Measurements from ENCODE around the gene SREBF2. TPM values are rescaled to one million over a fixed set of nuclear protein-coding genes. Genes with fewer than 3 reads are reported as not detected.
"Not testable (repeated sequence)": the region's sequence is repeated elsewhere in the genome, so short reads cannot be mapped to it uniquely, and the experiment has no call there.

Gene SREBF2
- polyA plus RNA-seq, 4 donors: 14.1 to 82.2 (median 48.1) TPM

GRCh38 chr22:41948142-41948541 is 115.2 kb downstream of the SREBF2 start:
- FAIRE-seq: no peak

GRCh38 chr22:41948928-41949296 is 116.0 kb downstream of the SREBF2 start:
- not testable (repeated sequence) for FAIRE-seq; H3K9me3 ChIP-seq (ENCODE audit: control insufficient read depth in 2 of 2, insufficient read depth in 1 of 2, low read depth in 1 of 2, low read length in 1 of 2); H3K27ac ChIP-seq (ENCODE audit: low read depth in 1 of 3, low read length in 2 of 3); H3K27me3 ChIP-seq (ENCODE audit: control insufficient read depth in 3 of 3, insufficient read depth in 3 of 3, low read length in 3 of 3); DNase-seq; H3K36me3 ChIP-seq (ENCODE audit: control insufficient read depth in 3 of 3, insufficient read depth in 2 of 3, low read depth in 1 of 3, low read length in 3 of 3); H3K4me3 ChIP-seq (ENCODE audit: low read depth in 1 of 3, low read length in 3 of 3)
- peaks cover 0 to 14% (median 0%) of the 10 kb centered on the region in 3 donors for H3K4me1 ChIP-seq (ENCODE audit: control insufficient read depth in 3 of 3, insufficient read depth in 2 of 3, low read depth in 1 of 3, low read length in 2 of 3)
- 87 to 98% (median 87%) methylated on average over 8 of the region's 8 CpGs for WGBS, 3 donors

More at GRCh38 chr22:41948142-41948541, 115.2 kb downstream of the SREBF2 start:
- no peaks in the 10 kb centered on the region for H3K27me3 ChIP-seq (ENCODE audit: control insufficient read depth in 3 of 3, insufficient read depth in 3 of 3, low read length in 3 of 3)
- DNase-seq: no peak
- no peak overlapping the region for H3K4me3 ChIP-seq (ENCODE audit: low read depth in 1 of 3, low read length in 3 of 3)
- peaks cover 0 to 9% (median 0%) of the 10 kb centered on the region in 3 donors for H3K36me3 ChIP-seq (ENCODE audit: control insufficient read depth in 3 of 3, insufficient read depth in 2 of 3, low read depth in 1 of 3, low read length in 3 of 3)
- 89 to 94% (median 92%) methylated on average over 2 of the region's 2 CpGs for WGBS, 3 donors
- H3K27ac ChIP-seq (ENCODE audit: low read depth in 1 of 3, low read length in 2 of 3): no peak overlapping the region
- no peaks in the 10 kb centered on the region for H3K9me3 ChIP-seq (ENCODE audit: control insufficient read depth in 2 of 2, insufficient read depth in 1 of 2, low read depth in 1 of 2, low read length in 1 of 2)
- peaks cover 0 to 14% (median 0%) of the 10 kb centered on the region in 3 donors for H3K4me1 ChIP-seq (ENCODE audit: control insufficient read depth in 3 of 3, insufficient read depth in 2 of 3, low read depth in 1 of 3, low read length in 2 of 3)

- 83 to 96% (median 86%) methylated on average over 7 of the region's 7 CpGs for WGBS, 3 donors
- H3K36me3 ChIP-seq (ENCODE audit: control insufficient read depth in 3 of 3, insufficient read depth in 2 of 3, low read depth in 1 of 3, low read length in 3 of 3): peaks cover 0 to 5% (median 0%) of the 10 kb centered on the region in 3 donors
- FAIRE-seq: no peak
Measured at GRCh38 chr22:41949297-41949965, 116.5 kb downstream of the SREBF2 start.

GRCh38 chr22:41951898-41952474 is 119.1 kb downstream of the SREBF2 start, which contains the start of gene SMIM45:
SMIM45 (plus strand) TSS chr22:41952150.
- FAIRE-seq: no peak
- H3K27ac ChIP-seq (ENCODE audit: low read depth in 1 of 3, low read length in 2 of 3): no peak within 1 kb of the TSS
- H3K4me3 ChIP-seq (ENCODE audit: low read depth in 1 of 3, low read length in 3 of 3): no peak within 1 kb of the TSS
- no peak for DNase-seq
- H3K4me1 ChIP-seq (ENCODE audit: control insufficient read depth in 3 of 3, insufficient read depth in 2 of 3, low read depth in 1 of 3, low read length in 2 of 3): peaks cover 0 to 4% (median 0%) of the 10 kb centered on the region in 3 donors
- no peaks in the 10 kb centered on the region for H3K36me3 ChIP-seq (ENCODE audit: control insufficient read depth in 3 of 3, insufficient read depth in 2 of 3, low read depth in 1 of 3, low read length in 3 of 3)
- H3K27me3 ChIP-seq (ENCODE audit: control insufficient read depth in 3 of 3, insufficient read depth in 3 of 3, low read length in 3 of 3): no peaks in the 10 kb centered on the region
- no peaks in the 10 kb centered on the region for H3K9me3 ChIP-seq (ENCODE audit: control insufficient read depth in 2 of 2, insufficient read depth in 1 of 2, low read depth in 1 of 2, low read length in 1 of 2)
- WGBS, 3 donors: 67 to 70% (median 68%) methylated on average over 16 of the region's 16 CpGs

More at GRCh38 chr22:41949297-41949965, 116.5 kb downstream of the SREBF2 start:
- H3K9me3 ChIP-seq (ENCODE audit: control insufficient read depth in 2 of 2, insufficient read depth in 1 of 2, low read depth in 1 of 2, low read length in 1 of 2): no peaks in the 10 kb centered on the region
- H3K4me1 ChIP-seq (ENCODE audit: control insufficient read depth in 3 of 3, insufficient read depth in 2 of 3, low read depth in 1 of 3, low read length in 2 of 3): peaks cover 0 to 14% (median 0%) of the 10 kb centered on the region in 3 donors
- H3K27ac ChIP-seq (ENCODE audit: low read depth in 1 of 3, low read length in 2 of 3): no peak overlapping the region
- no peaks in the 10 kb centered on the region for H3K27me3 ChIP-seq (ENCODE audit: control insufficient read depth in 3 of 3, insufficient read depth in 3 of 3, low read length in 3 of 3)
- no peak for DNase-seq
- H3K4me3 ChIP-seq (ENCODE audit: low read depth in 1 of 3, low read length in 3 of 3): no peak overlapping the region

- WGBS, 3 donors: 94 to 96% (median 95%) methylated on average over 2 of the region's 2 CpGs
- FAIRE-seq (no peak), DNase-seq (no peak)
- Histone ChIP-seq H3K9me3 (ENCODE audit: control insufficient read depth in 2 of 2, insufficient read depth in 1 of 2, low read depth in 1 of 2, low read length in 1 of 2) (no peaks in the 10 kb centered on the region), H3K27me3 (ENCODE audit: control insufficient read depth in 3 of 3, insufficient read depth in 3 of 3, low read length in 3 of 3) (no peaks in the 10 kb centered on the region), H3K4me1 (ENCODE audit: control insufficient read depth in 3 of 3, insufficient read depth in 2 of 3, low read depth in 1 of 3, low read length in 2 of 3) (peaks cover 0 to 2% (median 0%) of the 10 kb centered on the region in 3 donors), H3K36me3 (ENCODE audit: control insufficient read depth in 3 of 3, insufficient read depth in 2 of 3, low read depth in 1 of 3, low read length in 3 of 3) (no peaks in the 10 kb centered on the region), H3K27ac (ENCODE audit: low read depth in 1 of 3, low read length in 2 of 3) (no peak overlapping the region), H3K4me3 (ENCODE audit: low read depth in 1 of 3, low read length in 3 of 3) (no peak overlapping the region)
Measured at GRCh38 chr22:41952713-41953112, 119.8 kb downstream of the SREBF2 start.

Other genes starting within 250 kb of the SREBF2 start
- 100 to 1,000 TPM in 2 of 4 donors, 10 to 100 TPM in 2; 45.5 to 125 (median 90.4) TPM for gene PMM1, start 243.3 kb upstream of the SREBF2 start, polyA plus RNA-seq
- 10 to 100 TPM; 16.5 to 33.4 (median 21.4) TPM for gene DESI1, start 212.1 kb upstream of the SREBF2 start, polyA plus RNA-seq
- 100 to 1,000 TPM; 138 to 248 (median 166) TPM for gene XRCC6, start 211.8 kb upstream of the SREBF2 start, polyA plus RNA-seq
- gene SNU13, start 144.2 kb upstream of the SREBF2 start, polyA plus RNA-seq: 100 to 1,000 TPM in 3 of 4 donors, 10 to 100 TPM in 1; 82.1 to 149 (median 113) TPM
- 10 to 100 TPM in 1 of 4 donors, 1 to 10 TPM in 3; 1.1 to 16.8 (median 4.2) TPM for gene MEI1, start 133.6 kb upstream of the SREBF2 start, polyA plus RNA-seq
- gene CCDC134, start 32.4 kb upstream of the SREBF2 start, polyA plus RNA-seq: 1 to 10 TPM; 2.2 to 7.6 (median 3.7) TPM
- under 1 TPM in 2 of 4 donors, not detected in 2; 0.04 to 0.10 TPM for gene SHISA8, start 82.0 kb downstream of the SREBF2 start, polyA plus RNA-seq
- gene TNFRSF13C, start 93.7 kb downstream of the SREBF2 start, polyA plus RNA-seq: 1 to 10 TPM in 2 of 4 donors, under 1 TPM in 1, not detected in 1; 0.54 to 2.5 (median 1.3) TPM
- 10 to 100 TPM in 2 of 4 donors, 1 to 10 TPM in 2; 2.2 to 42.0 (median 8.0) TPM for gene CENPM, start 114.0 kb downstream of the SREBF2 start, polyA plus RNA-seq
- 1 to 10 TPM in 1 of 4 donors, under 1 TPM in 2, not detected in 1; 0.49 to 1.2 (median 0.81) TPM for gene SEPTIN3, start 136.3 kb downstream of the SREBF2 start, polyA plus RNA-seq
- gene WBP2NL, start 165.7 kb downstream of the SREBF2 start, polyA plus RNA-seq: 1 to 10 TPM in 3 of 4 donors, under 1 TPM in 1; 0.52 to 2.2 (median 1.5) TPM
- gene NAGA, start 237.7 kb downstream of the SREBF2 start, polyA plus RNA-seq: 10 to 100 TPM in 3 of 4 donors, 1 to 10 TPM in 1; 8.7 to 36.8 (median 17.1) TPM
- gene PHETA2, start 241.1 kb downstream of the SREBF2 start, polyA plus RNA-seq: 10 to 100 TPM in 1 of 4 donors, 1 to 10 TPM in 3; 4.9 to 11.6 (median 9.2) TPM
- gene SMDT1, start 246.6 kb downstream of the SREBF2 start, polyA plus RNA-seq: 100 to 1,000 TPM in 3 of 4 donors, 10 to 100 TPM in 1; 98.4 to 304 (median 134) TPM

Data from small intestine (tissue), 7 donors.